BE2C (cell line): Measurements from ENCODE around the gene PDE10A.

Source experiments
- DNase-seq: peaks from one replicate; pipeline ENCODE4 v3.0.0-alpha.2; 2020
- H3K27me3 ChIP-seq: fragments of 250-450 bp; sonication (Bioruptor Pico); 2 replicates; pipeline ENCODE4 v1.5.1; 2020; ENCODE audit warnings: mild to moderate bottlenecking
- H3K36me3 ChIP-seq: fragments of 250-450 bp; sonication (Bioruptor Pico); 2 replicates; pipeline ENCODE4 v1.5.1; 2020; ENCODE audit warnings: mild to moderate bottlenecking
- H3K4me1 ChIP-seq: fragments of 250-450 bp; sonication (Bioruptor Pico); 2 replicates; pipeline ENCODE4 v1.5.1; 2020
- H3K4me3 ChIP-seq: 2 replicates; pipeline ENCODE4 v1.5.1; 2011; ENCODE audit warnings: low read depth, low read length
- H3K9me3 ChIP-seq: fragments of 250-450 bp; sonication (Bioruptor Pico); 2 replicates; pipeline ENCODE4 v1.5.1; 2020
- CTCF ChIP-seq: IDR thresholded peaks from 2 replicates; pipeline ENCODE4 v1.5.1; 2012; ENCODE audit warnings: mild to moderate bottlenecking, low read depth, low read length

PDE10A gene

GRCh38 chr6:165647041-165647440, 16.0 kb downstream of the PDE10A start:
- TF ChIP-seq CTCF: no peak
- DNase-seq: no peak

DNA sequence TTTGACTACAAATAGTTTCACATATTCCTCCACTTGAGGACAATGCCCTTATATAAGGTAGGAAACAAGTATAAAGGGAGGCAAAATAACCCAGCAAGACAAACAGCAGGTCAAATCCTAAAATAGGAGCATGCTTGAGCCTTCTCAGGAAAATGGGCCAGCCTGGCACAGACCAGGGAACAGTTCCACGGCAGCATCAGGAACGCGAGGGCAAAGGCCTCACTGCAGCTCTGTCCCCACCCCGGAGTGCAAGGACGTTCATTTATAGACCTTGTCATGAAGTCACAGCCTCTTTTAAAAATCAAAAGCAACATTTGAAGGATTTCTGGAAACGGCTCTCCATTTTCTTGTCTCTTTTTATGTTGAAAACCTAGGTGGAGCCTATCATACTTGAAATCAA, 17.1 kb downstream of the PDE10A start:
- Histone ChIP-seq H3K4me1 (no peaks in the 10 kb centered on the region), H3K27me3 (no peaks in the 10 kb centered on the region)
- no peak for TF ChIP-seq CTCF

More at GRCh38 chr6:165647041-165647440, 16.0 kb downstream of the PDE10A start:
- Histone ChIP-seq H3K4me1 (no peaks in the 10 kb centered on the region), H3K36me3 (no peaks in the 10 kb centered on the region), H3K4me3 (no peak overlapping the region), H3K27me3 (no peaks in the 10 kb centered on the region), H3K9me3 (no peaks in the 10 kb centered on the region)

DNA sequence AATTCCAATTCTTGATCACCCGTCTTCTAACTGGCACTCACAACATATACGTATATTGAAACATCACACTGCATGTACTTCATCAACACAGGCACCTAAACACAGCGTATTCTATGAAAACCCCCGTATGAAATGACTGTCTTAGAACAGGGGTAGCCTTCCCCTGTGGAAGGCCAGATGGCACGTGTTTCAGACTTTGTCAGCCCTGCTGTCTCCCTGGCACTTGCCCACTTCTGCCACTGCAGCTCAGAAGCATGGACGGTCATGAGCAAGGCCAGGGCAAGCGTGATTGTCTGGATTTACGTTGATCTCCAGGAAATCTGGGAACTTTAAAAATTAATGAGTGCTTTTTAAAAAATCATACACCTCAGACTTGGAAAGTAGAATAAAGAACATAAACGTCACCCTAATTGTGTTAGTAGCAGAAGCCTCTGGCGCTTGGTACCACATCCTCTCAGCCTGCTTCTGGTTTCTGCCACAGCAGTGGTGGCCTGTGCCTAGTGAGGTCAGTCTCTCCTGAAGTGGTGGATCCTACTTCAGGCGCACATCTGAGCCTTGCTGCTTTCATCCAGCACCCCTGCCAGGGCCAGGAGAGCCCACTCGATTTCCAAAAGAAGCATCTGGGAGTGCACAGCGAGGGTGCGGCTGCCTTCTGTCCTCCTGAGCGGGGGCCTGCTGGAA, 18.3 kb downstream of the PDE10A start:
- no peaks in the 10 kb centered on the region for H3K4me1 ChIP-seq
- no peak for TF ChIP-seq CTCF
- no peaks in the 10 kb centered on the region for H3K9me3 ChIP-seq

More for the DNA sequence above, 17.1 kb downstream of the PDE10A start:
- no peaks in the 10 kb centered on the region for H3K9me3 ChIP-seq
- H3K36me3 ChIP-seq: no peaks in the 10 kb centered on the region
- H3K4me3 ChIP-seq: no peak overlapping the region
- DNase-seq: no peak

GRCh38 chr6:165643015-165643414, 20.0 kb downstream of the PDE10A start:
- Histone ChIP-seq H3K36me3 (no peaks in the 10 kb centered on the region), H3K4me1 (no peaks in the 10 kb centered on the region), H3K9me3 (no peaks in the 10 kb centered on the region), H3K27me3 (no peaks in the 10 kb centered on the region), H3K4me3 (no peak overlapping the region)
- DNase-seq: no peak
- no peak for TF ChIP-seq CTCF

More for the DNA sequence above, 18.3 kb downstream of the PDE10A start:
- Histone ChIP-seq H3K36me3 (no peaks in the 10 kb centered on the region), H3K27me3 (no peaks in the 10 kb centered on the region), H3K4me3 (no peak overlapping the region)
- DNase-seq: no peak

DNA sequence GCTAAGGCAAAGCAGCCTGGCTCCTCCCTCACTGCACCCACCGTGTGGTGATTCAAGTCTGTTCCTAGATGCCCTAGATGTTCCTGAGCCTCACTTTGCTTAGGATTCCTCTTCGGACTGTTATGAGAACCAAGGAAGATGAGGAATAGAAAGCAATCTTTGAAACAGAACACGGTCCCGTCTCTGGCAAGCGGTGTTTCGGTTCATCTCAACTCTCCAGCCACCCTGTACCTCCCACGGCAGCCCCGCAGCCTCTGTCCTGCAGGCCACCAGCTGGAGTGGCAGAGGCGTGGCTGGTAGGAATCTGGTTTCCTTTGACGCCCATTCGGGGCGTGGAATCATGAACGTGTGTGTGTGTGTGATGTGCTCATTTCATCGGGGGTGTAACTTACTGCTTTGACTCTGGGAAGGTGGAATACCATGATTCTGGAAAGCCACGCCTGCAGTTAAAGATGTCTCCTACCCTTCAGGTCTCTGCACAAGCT, 21.3 kb downstream of the PDE10A start:
- no peak for TF ChIP-seq CTCF
- no peaks in the 10 kb centered on the region for H3K9me3 ChIP-seq
- no peaks in the 10 kb centered on the region for H3K4me1 ChIP-seq
- no peaks in the 10 kb centered on the region for H3K36me3 ChIP-seq
- no peak for DNase-seq
- no peaks in the 10 kb centered on the region for H3K27me3 ChIP-seq
- no peak overlapping the region for H3K4me3 ChIP-seq

- TF ChIP-seq CTCF: no peak
- Histone ChIP-seq H3K36me3 (no peaks in the 10 kb centered on the region), H3K27me3 (no peaks in the 10 kb centered on the region), H3K4me3 (no peak overlapping the region), H3K9me3 (no peaks in the 10 kb centered on the region), H3K4me1 (no peaks in the 10 kb centered on the region)
- no peak for DNase-seq
Measured at GRCh38 chr6:165640806-165641205, 22.2 kb downstream of the PDE10A start.
